Sigmoid colon (tissue), 4 donors: Measurements from ENCODE around the gene FCER2.

Experiments used
- POLR2A ChIP-seq, 2 donors: fragments of 450-650 bp; IDR thresholded peaks; one replicate each; pipeline ENCODE4 v1.6.1; 2016; ENCODE audit warnings: antibody characterized with exemption in 2 of 2, mild to moderate bottlenecking in 2 of 2, moderate library complexity in 2 of 2
- POLR2AphosphoS5 ChIP-seq, 4 donors: sonication (generic); formaldehyde crosslinking; IDR thresholded peaks; one replicate each; pipeline ENCODE4 v1.6.1; 2017; ENCODE audit warnings: antibody characterized with exemption in 4 of 4
- TF ChIP-seq, protein P1 (sequence below), 4 experiments: fragments of 450-650 bp in 3 of 4; fragments of 200-600 bp in 1 of 4; IDR thresholded peaks; one replicate each; pipeline ENCODE4 v1.5.1; 2016 to 2019; ENCODE audit warnings: antibody characterized with exemption in 4 of 4, mild to moderate bottlenecking in 3 of 4, moderate library complexity in 2 of 4

DNA sequence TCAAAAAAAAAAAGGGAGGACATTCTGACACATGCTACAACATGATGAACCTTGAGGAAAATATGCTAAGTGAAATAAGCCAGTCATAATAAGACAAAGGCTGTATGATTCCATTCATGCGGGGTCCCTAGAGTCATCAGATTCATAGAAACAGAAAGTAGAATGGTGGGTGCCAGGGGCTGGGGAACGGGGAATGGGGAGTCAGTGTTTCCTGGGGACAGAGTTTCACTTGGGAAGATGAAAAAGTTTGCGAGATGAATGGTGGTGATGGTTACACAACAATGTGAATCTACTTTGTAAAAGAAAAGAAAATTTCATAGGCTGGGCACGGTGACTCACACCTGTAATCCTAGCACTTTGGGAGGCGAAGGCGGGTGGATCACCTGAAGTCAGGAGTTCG lies 36.1 kb upstream of the FCER2 start:
- TF ChIP-seq, protein P1, sequence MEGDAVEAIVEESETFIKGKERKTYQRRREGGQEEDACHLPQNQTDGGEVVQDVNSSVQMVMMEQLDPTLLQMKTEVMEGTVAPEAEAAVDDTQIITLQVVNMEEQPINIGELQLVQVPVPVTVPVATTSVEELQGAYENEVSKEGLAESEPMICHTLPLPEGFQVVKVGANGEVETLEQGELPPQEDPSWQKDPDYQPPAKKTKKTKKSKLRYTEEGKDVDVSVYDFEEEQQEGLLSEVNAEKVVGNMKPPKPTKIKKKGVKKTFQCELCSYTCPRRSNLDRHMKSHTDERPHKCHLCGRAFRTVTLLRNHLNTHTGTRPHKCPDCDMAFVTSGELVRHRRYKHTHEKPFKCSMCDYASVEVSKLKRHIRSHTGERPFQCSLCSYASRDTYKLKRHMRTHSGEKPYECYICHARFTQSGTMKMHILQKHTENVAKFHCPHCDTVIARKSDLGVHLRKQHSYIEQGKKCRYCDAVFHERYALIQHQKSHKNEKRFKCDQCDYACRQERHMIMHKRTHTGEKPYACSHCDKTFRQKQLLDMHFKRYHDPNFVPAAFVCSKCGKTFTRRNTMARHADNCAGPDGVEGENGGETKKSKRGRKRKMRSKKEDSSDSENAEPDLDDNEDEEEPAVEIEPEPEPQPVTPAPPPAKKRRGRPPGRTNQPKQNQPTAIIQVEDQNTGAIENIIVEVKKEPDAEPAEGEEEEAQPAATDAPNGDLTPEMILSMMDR (IDR thresholded peaks at IDR 0.05), result no peak
- TF ChIP-seq POLR2AphosphoS5 (IDR thresholded peaks at IDR 0.05) (no peak), POLR2A (IDR thresholded peaks at IDR 0.05) (no peak)
